ENCODE data around the gene IGFL1.
"Not testable (repeated sequence)": the region's sequence is repeated elsewhere in the genome, so short reads cannot be mapped to it uniquely, and the experiment has no call there.

The IGFL1 gene

DNA sequence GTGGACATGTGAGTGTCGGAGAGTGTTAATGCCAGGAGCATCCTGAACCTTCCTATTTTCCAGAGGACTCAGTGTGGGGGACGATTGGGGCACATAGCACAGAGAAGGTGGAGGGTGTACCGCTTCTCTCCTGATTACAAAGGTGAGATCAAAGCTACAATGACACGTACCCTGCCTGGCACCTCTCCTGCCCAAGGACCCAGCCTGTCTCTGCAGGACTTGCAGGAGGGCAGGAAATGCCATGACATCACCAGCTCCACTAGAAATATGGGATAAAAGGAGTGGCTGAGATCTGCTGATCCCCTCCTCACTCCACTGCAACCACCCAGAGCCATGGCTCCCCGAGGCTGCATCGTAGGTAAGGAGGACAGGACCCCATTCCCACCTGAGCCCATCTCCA lies at the start of gene IGFL1:
TSS of gene IGFL1 (plus strand) at position 301 of the 400 bp plus-strand sequence. CDS start at position 334, 33 bp downstream.
- no peak within 1 kb of the TSS for H3K9ac ChIP-seq (ENCODE audit: low read depth, low read length)
- no peaks in the 10 kb centered on the region for H3K9me3 ChIP-seq (ENCODE audit: control insufficient read depth, insufficient read depth, low read length)
- H3K27me3 ChIP-seq (ENCODE audit: control insufficient read depth, insufficient read depth, low read length), result no peaks in the 10 kb centered on the region
- H3K36me3 ChIP-seq (ENCODE audit: control insufficient read depth, insufficient read depth, low read length), result no peaks in the 10 kb centered on the region
- H3K4me3 ChIP-seq (ENCODE audit: low read depth, low read length), result no peak within 1 kb of the TSS
- no peaks in the 10 kb centered on the region for H3K4me1 ChIP-seq (ENCODE audit: control insufficient read depth, insufficient read depth, low read length)

DNA sequence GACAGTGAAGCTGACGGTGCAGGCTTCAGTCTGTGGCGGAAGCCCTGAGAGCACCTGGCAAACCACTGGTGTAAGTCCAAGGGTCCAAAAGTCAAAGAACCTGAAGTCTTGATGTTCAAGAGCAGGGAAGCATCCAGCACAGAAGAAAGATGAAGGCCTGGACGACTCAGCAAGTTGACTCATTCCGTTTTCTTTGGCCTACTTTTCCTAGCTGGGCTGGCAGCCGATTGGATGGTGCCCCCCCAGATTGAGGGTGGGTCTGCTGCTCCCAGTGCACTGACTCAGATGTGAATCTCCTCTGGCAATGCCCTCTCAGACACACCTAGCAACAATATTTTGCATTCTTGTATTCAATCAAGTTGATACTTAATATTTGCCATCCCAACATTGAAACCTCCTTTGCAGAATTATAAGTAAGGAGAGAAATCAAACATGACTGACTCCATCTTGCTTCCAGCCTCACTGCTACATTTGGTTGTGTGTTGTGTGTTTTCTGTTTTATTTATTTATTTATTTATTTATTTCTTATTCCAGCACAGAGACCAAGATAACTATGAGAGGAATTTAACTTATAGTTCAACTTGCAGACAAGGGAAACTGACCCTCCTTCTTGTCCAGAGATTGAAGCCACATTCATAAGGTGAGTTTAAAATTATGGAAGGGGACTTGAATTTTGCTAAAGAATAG lies 48.7 kb upstream of the IGFL1 start:
- H3K9me3 ChIP-seq (ENCODE audit: control insufficient read depth, insufficient read depth, low read length), result no peaks in the 10 kb centered on the region
- no peak overlapping the region for H3K4me3 ChIP-seq (ENCODE audit: low read depth, low read length)
- H3K9ac ChIP-seq (ENCODE audit: low read depth, low read length), result no peak overlapping the region
- H3K36me3 ChIP-seq (ENCODE audit: control insufficient read depth, insufficient read depth, low read length), result no peaks in the 10 kb centered on the region
- H3K4me1 ChIP-seq (ENCODE audit: control insufficient read depth, insufficient read depth, low read length), result no peaks in the 10 kb centered on the region
- H3K27me3 ChIP-seq (ENCODE audit: control insufficient read depth, insufficient read depth, low read length), result no peaks in the 10 kb centered on the region

DNA sequence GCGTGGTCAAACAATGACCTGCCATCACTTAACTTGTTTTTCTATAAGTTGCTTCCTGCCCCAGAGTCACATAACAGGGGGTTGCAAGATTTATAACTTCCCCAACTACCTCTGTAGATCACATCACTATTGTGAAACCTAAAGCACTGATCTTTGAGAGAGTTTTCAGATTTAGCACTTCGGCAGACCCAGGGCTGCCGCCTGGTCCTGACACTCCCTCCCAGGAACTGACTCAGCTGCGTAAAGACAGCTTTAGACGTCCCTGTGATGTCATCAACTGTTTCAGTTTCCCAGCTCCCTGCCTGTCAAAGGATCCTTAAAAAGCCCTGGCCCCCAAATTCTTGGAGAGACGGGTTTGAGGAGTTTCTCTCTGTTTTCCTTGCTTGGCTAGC lies 48.2 kb upstream of the IGFL1 start:
- Histone ChIP-seq H3K4me1 (ENCODE audit: control insufficient read depth, insufficient read depth, low read length) (no peaks in the 10 kb centered on the region), H3K9me3 (ENCODE audit: control insufficient read depth, insufficient read depth, low read length) (no peaks in the 10 kb centered on the region), H3K4me3 (ENCODE audit: low read depth, low read length) (no peak overlapping the region), H3K9ac (ENCODE audit: low read depth, low read length) (no peak overlapping the region), H3K27me3 (ENCODE audit: control insufficient read depth, insufficient read depth, low read length) (no peaks in the 10 kb centered on the region), H3K36me3 (ENCODE audit: control insufficient read depth, insufficient read depth, low read length) (no peaks in the 10 kb centered on the region)

DNA sequence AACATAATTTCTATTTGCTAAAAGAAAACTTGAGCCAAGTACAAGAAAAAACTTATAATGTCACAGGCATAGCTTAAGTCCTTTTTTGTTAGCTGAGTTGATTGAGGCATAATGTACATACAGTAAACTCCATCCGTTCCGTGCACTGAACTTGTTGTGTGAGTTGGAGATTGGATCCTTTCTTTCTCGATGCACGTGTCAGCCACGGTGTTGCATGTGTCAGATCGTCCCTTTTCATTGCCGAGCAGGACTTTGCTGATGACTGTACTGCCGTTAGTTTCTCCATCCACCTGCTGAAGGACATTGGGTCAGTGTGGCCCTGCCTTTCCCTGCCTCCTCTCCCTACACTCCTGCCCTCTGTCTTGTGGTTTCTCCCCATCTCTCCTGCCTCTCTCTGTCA lies 47.1 kb upstream of the IGFL1 start:
- Histone ChIP-seq H3K4me1 (ENCODE audit: control insufficient read depth, insufficient read depth, low read length) (no peaks in the 10 kb centered on the region), H3K9me3 (ENCODE audit: control insufficient read depth, insufficient read depth, low read length) (no peaks in the 10 kb centered on the region), H3K27me3 (ENCODE audit: control insufficient read depth, insufficient read depth, low read length) (no peaks in the 10 kb centered on the region), H3K4me3 (ENCODE audit: low read depth, low read length) (no peak overlapping the region), H3K36me3 (ENCODE audit: control insufficient read depth, insufficient read depth, low read length) (no peaks in the 10 kb centered on the region), H3K9ac (ENCODE audit: low read depth, low read length) (no peak overlapping the region)

DNA sequence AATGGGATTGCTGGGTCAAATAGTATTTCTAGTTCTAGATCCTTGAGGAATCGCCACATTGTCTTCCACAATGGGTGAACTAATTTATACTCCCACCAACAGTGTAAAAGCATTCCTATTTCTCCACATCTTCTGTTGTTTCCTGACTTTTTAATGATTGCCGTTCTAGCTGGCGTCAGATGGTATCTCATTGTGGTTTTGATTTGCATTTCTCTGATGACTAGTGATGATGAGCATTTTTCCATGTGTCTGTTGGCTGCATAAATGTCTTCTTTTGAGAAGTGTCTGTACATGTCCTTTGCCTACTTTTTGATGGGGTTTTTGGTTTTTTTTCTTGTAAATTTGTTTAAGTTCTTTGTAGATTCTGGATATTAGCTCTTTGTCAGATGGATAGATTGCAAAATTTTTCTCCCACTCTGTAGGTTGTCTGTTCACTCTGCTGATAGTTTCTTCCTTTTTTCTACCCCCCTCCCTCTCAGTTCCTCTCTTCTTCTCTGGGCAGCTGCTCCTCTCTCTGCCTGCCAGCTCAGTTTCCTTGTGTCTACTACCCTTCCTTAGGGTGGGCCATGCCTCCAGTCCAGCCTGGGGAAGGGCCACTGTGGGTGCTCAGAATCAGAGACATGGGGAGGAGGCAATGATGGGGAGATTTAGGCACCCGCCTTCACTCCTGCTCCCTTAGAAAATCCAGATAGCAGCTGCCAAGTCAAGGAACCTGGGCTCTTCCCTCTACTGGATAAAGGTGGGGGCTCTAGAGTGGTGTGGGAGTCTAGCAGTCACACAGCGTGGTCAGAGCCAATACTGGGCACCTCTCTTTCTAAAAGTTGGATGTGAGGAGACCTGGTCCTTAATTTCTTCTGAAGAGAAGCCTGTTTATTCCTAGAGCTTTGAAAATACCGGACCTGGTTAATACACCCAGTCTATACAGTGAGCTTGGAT lies 44.5 kb upstream of the IGFL1 start:
- not testable (repeated sequence) for H3K9ac ChIP-seq (ENCODE audit: low read depth, low read length); H3K4me1 ChIP-seq (ENCODE audit: control insufficient read depth, insufficient read depth, low read length)

DNA sequence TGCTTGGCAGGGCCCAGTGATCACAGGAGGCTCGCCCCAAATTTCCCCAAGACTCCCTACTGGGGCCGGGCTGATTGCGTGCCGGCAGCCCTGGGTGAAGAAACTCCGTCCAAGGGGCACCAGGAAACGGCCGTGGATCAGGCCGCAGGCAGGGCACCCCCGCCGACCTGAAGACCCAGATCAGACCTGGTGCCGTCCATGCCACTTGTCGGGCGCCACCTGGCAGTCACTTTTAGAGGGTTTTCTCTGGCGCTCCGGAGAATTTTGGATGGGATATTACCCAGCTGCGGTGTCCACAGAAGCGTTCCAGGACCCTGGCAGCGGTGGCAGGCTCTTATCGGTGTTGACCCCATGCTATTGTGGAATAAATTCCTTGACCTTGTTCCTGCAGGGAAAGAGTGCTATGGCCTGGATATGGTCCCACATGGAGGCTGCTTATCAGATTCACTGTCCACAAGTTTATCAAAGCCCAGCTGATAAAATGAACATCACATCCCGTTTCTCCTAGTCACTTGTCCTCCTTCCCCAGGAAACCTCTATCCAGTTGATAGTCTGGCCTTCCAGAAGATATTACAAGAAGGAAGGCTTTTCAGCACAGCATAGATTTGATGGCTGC lies 43.3 kb upstream of the IGFL1 start:
- Histone ChIP-seq H3K4me3 (ENCODE audit: low read depth, low read length) (no peak overlapping the region), H3K9me3 (ENCODE audit: control insufficient read depth, insufficient read depth, low read length) (no peaks in the 10 kb centered on the region), H3K9ac (ENCODE audit: low read depth, low read length) (no peak overlapping the region), H3K36me3 (ENCODE audit: control insufficient read depth, insufficient read depth, low read length) (no peaks in the 10 kb centered on the region), H3K4me1 (ENCODE audit: control insufficient read depth, insufficient read depth, low read length) (no peaks in the 10 kb centered on the region), H3K27me3 (ENCODE audit: control insufficient read depth, insufficient read depth, low read length) (no peaks in the 10 kb centered on the region)

More for the DNA sequence above, 44.5 kb upstream of the IGFL1 start:
- H3K9me3 ChIP-seq (ENCODE audit: control insufficient read depth, insufficient read depth, low read length); H3K36me3 ChIP-seq (ENCODE audit: control insufficient read depth, insufficient read depth, low read length); H3K27me3 ChIP-seq (ENCODE audit: control insufficient read depth, insufficient read depth, low read length); H3K4me3 ChIP-seq (ENCODE audit: low read depth, low read length): not testable (repeated sequence)

DNA sequence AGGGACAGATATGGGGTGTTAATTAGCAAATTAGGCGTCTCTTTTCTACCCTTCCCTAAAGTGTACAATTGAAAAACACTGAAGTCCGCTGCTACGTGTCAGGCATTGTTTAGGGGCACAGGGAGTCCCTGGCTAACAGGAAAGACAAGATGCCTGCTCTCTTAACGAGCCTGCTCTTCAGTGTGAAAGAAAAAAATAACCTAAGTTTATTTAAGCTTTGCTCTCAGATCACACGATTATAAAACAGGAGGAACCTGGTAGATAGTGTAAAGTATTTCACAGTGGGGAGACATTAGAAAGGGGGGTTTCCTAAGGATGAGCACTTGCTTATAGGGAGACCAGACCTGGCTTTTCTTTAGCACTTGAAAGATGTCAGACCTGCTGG lies 42.8 kb upstream of the IGFL1 start:
- H3K9ac ChIP-seq (ENCODE audit: low read depth, low read length), result no peak overlapping the region
- no peaks in the 10 kb centered on the region for H3K36me3 ChIP-seq (ENCODE audit: control insufficient read depth, insufficient read depth, low read length)
- H3K4me1 ChIP-seq (ENCODE audit: control insufficient read depth, insufficient read depth, low read length), result no peaks in the 10 kb centered on the region
- H3K4me3 ChIP-seq (ENCODE audit: low read depth, low read length), result no peak overlapping the region
- H3K27me3 ChIP-seq (ENCODE audit: control insufficient read depth, insufficient read depth, low read length), result no peaks in the 10 kb centered on the region
- no peaks in the 10 kb centered on the region for H3K9me3 ChIP-seq (ENCODE audit: control insufficient read depth, insufficient read depth, low read length)

DNA sequence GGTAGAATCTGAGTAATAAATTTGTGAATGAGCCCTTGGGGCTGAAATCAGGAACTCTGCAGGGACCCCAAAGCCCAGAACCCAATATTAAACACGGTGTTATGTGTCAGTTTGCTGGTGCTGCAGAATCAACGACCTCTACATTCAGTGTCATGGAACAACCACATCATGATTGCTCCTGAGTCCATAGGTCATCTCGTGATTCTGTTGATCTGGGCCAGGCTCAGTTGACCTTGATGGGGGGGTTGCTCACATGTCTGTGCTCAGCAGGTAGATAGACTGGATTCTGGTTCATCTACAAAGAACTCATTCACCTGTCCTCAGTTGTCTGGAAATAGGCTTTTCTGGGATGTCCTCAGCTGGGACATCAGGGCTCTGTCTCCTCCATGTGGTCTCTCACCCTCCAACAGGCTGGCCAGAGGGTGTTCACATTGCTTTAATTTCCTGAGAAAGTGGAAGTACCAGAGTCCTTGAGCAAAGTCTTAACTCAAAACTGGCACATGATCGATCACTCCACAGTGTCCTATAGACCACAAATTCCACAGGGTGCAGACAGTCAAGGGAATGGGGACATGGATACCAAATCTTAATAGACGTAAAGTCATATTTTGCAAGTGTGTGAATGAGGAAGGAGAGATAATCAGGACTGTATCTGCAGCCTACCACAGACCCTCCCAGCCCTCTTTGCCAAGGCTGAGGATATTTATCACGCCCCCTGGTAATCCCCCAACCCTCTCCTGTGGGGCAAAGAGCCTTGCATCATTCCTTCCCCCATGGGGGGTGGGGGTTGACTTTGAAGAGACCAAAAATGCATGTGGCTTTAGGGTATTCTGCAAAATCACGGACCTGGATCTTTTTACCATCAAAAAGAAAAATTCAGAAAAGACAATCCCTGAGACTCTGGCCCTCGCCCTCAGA lies 39.3 kb upstream of the IGFL1 start:
- H3K4me1 ChIP-seq (ENCODE audit: control insufficient read depth, insufficient read depth, low read length), result no peaks in the 10 kb centered on the region

DNA sequence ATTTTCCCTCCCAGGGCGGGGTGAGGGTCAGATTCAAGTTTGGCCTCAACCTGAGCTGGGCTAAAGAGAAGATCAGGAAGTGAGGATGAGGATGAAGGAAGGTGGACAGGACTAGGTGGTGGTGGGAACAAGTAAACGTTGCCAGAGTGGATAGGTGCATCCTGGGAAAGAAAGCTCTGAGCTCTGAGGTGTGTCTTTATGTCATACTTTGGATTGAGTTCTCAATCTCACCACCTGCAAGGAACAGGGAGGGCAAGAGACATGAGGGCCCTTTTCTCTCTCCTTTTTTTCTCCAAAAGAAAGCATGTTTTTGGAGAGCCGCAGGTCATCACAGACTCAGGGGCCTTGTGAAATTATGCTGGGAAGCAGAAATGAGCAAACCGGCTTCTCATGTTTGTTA lies 38.2 kb upstream of the IGFL1 start:
- Histone ChIP-seq H3K36me3 (ENCODE audit: control insufficient read depth, insufficient read depth, low read length) (no peaks in the 10 kb centered on the region), H3K9me3 (ENCODE audit: control insufficient read depth, insufficient read depth, low read length) (no peaks in the 10 kb centered on the region), H3K4me3 (ENCODE audit: low read depth, low read length) (no peak overlapping the region), H3K9ac (ENCODE audit: low read depth, low read length) (no peak overlapping the region), H3K27me3 (ENCODE audit: control insufficient read depth, insufficient read depth, low read length) (no peaks in the 10 kb centered on the region), H3K4me1 (ENCODE audit: control insufficient read depth, insufficient read depth, low read length) (no peaks in the 10 kb centered on the region)

More for the DNA sequence above, 39.3 kb upstream of the IGFL1 start:
- H3K9me3 ChIP-seq (ENCODE audit: control insufficient read depth, insufficient read depth, low read length), result no peaks in the 10 kb centered on the region
- H3K36me3 ChIP-seq (ENCODE audit: control insufficient read depth, insufficient read depth, low read length), result no peaks in the 10 kb centered on the region
- no peak overlapping the region for H3K4me3 ChIP-seq (ENCODE audit: low read depth, low read length)
- H3K27me3 ChIP-seq (ENCODE audit: control insufficient read depth, insufficient read depth, low read length), result no peaks in the 10 kb centered on the region
- H3K9ac ChIP-seq (ENCODE audit: low read depth, low read length), result no peak overlapping the region

DNA sequence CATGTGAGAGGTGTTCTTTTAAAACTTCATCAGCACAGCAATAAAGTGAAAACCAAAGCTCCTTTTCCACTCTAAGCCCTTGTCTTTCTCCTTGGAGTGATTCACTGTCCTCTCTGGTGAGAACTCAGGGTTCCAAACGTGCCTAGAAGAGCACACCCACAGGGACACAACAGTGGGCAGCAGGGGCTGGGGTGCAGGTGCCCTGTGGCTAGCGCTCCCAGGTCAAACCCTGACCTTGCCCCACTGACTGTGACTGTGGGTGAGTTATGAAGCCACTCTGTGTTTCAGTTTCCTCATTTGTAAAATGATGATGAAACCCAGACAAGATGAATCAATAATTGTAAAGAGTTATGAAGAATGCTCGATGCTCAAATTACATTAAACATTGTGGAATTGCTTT lies 37.6 kb upstream of the IGFL1 start:
- Histone ChIP-seq H3K4me3 (ENCODE audit: low read depth, low read length) (no peak overlapping the region), H3K9ac (ENCODE audit: low read depth, low read length) (no peak overlapping the region), H3K36me3 (ENCODE audit: control insufficient read depth, insufficient read depth, low read length) (no peaks in the 10 kb centered on the region), H3K27me3 (ENCODE audit: control insufficient read depth, insufficient read depth, low read length) (no peaks in the 10 kb centered on the region), H3K9me3 (ENCODE audit: control insufficient read depth, insufficient read depth, low read length) (no peaks in the 10 kb centered on the region), H3K4me1 (ENCODE audit: control insufficient read depth, insufficient read depth, low read length) (no peaks in the 10 kb centered on the region)

DNA sequence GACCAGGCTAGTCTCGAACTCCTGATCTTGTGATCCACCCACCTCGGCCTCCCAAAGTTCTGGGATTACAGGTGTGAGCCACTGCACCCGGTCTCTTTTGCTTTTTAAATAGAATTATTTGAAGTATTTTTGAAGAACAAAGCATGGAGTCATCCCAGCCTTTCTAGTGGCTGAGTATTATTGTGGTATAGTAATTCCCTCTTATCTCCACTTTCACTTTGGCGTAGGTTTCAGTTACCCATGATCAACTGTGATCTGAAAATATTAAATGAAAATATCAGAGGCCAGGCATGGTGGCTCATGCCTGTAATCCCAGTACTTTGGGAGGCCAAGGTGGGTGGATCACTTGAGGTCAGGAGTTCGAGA lies 36.9 kb upstream of the IGFL1 start:
- not testable (repeated sequence) for H3K4me3 ChIP-seq (ENCODE audit: low read depth, low read length); H3K27me3 ChIP-seq (ENCODE audit: control insufficient read depth, insufficient read depth, low read length); H3K9ac ChIP-seq (ENCODE audit: low read depth, low read length); H3K4me1 ChIP-seq (ENCODE audit: control insufficient read depth, insufficient read depth, low read length); H3K36me3 ChIP-seq (ENCODE audit: control insufficient read depth, insufficient read depth, low read length); H3K9me3 ChIP-seq (ENCODE audit: control insufficient read depth, insufficient read depth, low read length)

All from iPS-15b (cell line).